ENCODE results near the gene SUSD4.

SUSD4 gene

GRCh38 chr1:223211323-223211985, 152.5 kb downstream of the SUSD4 start:
- no peak for DNase-seq (ENCODE audit: low read depth)

GRCh38 chr1:223210788-223211120, 153.2 kb downstream of the SUSD4 start:
- no peak for DNase-seq (ENCODE audit: low read depth)

DNA sequence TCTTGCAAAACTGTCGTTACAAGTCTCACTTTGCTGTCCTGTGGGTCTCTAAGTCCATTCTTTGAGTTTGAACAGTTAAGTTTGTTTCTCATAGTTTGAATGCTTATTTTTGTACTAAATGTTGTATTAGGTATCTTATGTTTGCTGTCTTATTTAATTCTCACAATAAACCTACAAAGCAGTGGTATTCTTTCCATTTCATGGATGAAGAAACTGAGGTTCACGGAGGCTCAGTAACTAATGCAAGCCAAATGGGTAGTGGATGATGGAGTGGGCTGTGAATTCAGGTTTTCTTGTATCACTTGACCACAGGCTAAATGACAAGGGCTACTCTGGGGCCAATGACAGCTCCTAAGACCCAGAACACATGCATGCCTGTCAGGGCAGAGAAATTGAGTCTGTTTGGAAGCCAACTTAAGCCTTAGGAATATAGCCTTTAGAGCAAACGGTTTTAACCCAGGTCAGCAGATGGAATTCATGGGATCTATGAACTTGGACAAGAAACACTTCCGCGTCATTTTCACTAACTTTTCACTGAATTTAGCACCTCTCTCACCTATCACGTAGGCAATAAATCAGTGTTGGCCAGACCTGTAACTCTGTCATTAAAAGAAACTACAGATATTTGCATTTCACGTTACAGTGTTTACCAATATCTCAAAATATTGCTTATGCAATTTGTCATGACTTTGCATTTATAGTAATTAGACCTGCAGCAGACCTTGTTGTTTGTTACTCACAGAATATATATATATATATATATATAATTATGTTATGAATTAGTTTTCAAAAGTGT, 153.8 kb downstream of the SUSD4 start:
- DNase-seq (ENCODE audit: low read depth) = no peak

- no peak for DNase-seq (ENCODE audit: low read depth)
Observed at GRCh38 chr1:223209293-223209898, 154.6 kb downstream of the SUSD4 start.

DNA sequence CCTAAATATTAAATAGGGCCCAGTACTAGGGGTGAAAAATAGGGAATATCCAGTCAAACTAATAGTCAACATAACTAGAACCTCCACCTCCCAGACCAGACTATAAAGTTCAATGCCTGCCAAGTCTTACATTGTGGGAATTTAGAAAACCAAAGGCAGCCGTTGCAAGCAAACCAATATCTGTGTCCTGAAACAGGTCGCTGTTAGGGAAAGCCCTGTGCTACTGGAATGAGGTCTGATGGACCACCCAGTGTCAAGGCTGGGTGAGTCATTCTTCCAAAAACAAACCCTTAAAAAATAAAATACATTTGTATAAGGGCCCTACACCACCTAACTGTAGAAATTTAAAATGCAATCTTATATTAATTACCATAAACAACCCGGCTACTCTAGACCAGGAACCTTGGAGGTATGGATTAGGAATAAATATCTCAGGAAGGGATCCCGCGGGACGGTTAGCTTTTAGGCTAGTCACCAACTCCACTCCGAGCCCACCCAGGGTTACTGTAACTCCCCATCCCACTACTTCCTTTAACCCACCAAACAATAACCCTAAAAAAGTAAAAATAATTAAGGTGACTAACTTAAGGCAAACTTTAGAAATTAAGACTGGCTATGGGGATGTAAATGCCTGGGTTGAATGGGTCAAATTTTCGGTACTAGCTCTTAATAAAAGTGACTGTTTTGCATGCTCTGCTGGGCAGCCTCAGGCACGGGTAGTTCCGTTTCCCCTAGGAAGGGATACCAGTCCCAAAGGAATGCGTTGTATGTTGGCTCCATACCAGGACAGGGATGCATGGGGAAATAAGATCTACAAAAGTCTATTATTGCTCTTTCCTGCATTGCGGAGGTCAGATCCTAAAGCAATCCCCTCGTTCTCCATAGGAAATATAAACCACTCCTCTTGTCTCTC, 155.6 kb downstream of the SUSD4 start:
- DNase-seq (ENCODE audit: low read depth) = no peak

DNA sequence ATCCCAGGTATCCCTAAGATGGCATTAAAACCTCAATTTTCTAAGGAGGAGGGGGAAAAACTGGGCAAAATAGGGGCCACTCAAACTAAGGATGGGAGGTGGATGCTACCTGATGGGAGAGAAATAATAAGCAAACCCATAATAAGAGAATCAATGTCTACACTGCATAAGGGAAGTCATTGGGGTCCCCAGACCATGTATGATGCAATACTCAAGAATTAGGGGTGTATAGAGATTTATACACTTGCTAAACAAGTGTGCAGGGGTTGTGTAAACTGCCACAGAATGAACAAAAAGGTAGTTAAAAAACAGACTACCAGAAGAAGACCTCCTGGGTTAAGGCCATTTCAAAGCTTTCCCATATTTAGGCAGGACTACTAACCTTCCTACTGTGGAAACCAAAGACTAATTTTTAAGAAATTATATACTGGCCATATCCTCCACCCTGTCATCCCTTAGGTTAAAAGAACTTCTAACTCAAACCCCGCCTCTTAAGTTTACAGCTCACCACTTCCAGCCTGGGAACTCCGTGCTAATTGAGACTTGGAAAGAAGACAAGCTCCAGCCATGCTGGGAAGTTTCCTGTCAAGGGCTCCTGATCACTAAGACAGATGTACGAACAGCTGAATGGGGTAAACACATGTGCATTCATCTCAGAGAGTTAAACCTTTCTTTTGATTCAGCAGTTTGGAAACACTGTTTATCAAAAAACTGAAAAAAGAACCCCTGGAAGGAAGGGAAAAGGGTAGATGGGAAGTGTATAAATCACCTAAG, 156.5 kb downstream of the SUSD4 start:
- no peak for DNase-seq (ENCODE audit: low read depth)

- DNase-seq (ENCODE audit: low read depth) = no peak
Observed at GRCh38 chr1:223204424-223204823, 159.6 kb downstream of the SUSD4 start.

GRCh38 chr1:223203694-223204093, 160.3 kb downstream of the SUSD4 start:
- no peak for DNase-seq (ENCODE audit: low read depth)

- DNase-seq (ENCODE audit: low read depth) = no peak
Observed at GRCh38 chr1:223203034-223203408, 161.0 kb downstream of the SUSD4 start.

- DNase-seq (ENCODE audit: low read depth) = no peak
Observed at GRCh38 chr1:223202376-223203033, 161.5 kb downstream of the SUSD4 start.

DNA sequence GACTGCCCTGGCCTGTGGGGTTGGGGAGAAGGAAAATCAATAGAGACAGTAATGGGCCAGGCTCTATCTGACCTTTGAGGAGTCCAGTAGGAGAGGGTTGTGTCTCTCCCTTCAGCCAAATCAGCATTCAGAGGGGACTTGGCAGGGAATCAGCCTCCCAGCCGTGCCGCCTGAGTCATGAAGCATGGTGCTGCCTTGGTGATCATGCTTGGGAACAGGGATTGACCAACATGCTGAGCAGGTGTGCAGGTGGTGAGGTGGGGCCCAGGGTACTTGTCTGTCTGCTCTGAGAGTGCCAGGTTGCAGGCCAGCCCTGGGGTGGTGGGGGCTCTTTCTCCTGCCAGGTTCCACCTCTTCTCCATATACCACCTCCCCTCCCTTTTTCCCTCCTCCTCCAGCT, 162.0 kb downstream of the SUSD4 start:
- no peak for DNase-seq (ENCODE audit: low read depth)

- DNase-seq (ENCODE audit: low read depth) = no peak
Observed at GRCh38 chr1:223200903-223201302, 163.1 kb downstream of the SUSD4 start.

- DNase-seq (ENCODE audit: low read depth) = no peak
Observed at GRCh38 chr1:223199094-223199647, 164.8 kb downstream of the SUSD4 start.

GRCh38 chr1:223198628-223198965, 165.4 kb downstream of the SUSD4 start:
- no peak for DNase-seq (ENCODE audit: low read depth)

DNA sequence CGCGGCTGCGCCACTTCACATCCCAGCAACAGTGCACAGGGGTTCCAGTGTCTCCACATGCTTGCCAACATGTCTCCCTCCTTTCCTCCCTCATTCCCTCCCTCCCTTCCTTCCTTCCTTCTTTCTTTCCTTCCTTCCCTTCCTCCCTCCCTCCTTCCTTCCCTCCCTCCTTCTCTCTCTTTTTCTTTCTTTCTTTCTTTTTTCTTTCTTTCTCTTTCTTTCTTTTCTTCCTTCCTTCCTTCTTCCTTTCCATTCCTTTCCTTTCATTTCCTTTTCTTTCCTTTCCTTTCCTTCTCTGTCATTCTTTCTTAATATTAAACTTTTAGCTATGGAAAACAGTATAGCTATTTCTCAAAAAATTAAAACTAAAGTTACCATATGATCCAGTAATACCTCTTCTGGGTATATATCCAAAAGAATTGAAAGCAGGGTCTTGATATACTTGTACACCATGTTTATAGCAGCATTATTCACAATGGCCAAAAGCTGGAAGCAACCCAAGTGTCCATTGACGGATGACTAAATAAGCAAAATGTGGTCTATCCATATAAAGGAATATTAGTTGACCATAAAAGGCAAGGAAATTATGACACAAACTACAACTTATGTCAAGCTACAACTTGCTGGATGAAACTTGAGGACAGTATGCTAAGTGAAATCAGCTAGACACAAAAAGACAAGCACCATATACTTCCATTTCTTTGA, 165.9 kb downstream of the SUSD4 start:
- no peak for DNase-seq (ENCODE audit: low read depth)

- DNase-seq (ENCODE audit: low read depth) = peak; percentile 11
Observed at GRCh38 chr1:223189903-223190724, 173.9 kb downstream of the SUSD4 start.

- no peak for DNase-seq (ENCODE audit: low read depth)
Observed at GRCh38 chr1:223189525-223189902, 174.5 kb downstream of the SUSD4 start.

- DNase-seq (ENCODE audit: low read depth) = no peak
Observed at GRCh38 chr1:223188618-223189356, 175.2 kb downstream of the SUSD4 start.

- DNase-seq (ENCODE audit: low read depth) = no peak
Observed at GRCh38 chr1:223186800-223187199, 177.2 kb downstream of the SUSD4 start.

Measured in non-pigmented ciliary epithelial cell (primary cell).